IMR-90 (cell line): Measurements from ENCODE around the gene DNASE2B. TPM values are rescaled to one million over a fixed set of nuclear protein-coding genes. Genes with fewer than 3 reads are reported as not detected.

Experiments
- ATAC-seq: fragments of 200-7000 bp; cut with Tn5 transposase; 2 replicates; pipeline ENCODE4 v1.9.1; 2020; ENCODE audit warnings: low read depth, mild to moderate bottlenecking, moderate library complexity
- BruUV-seq: library from RNA; stranded (reverse); fragments of 400-500 nt; replicated peaks from 2 replicates; lab custom pipeline; 2021; lab: Mats Ljungman, UMichigan
- CTCF ChIA-PET: fragments of 300-600 bp; formaldehyde crosslinking; extraction: SDS; loops from one replicate; lab custom pipeline; 2021; ENCODE audit warnings: antibody characterized with exemption; lab: Yijun Ruan, JAX
- POLR2A ChIA-PET: fragments of 300-600 bp; sonication (Branson Sonifier 250); formaldehyde crosslinking; loops from one replicate; lab custom pipeline; 2022; ENCODE audit warnings: antibody characterized with exemption; ENCODE audit not compliant: unreplicated experiment; lab: Charles Lee
- DNase-seq: peaks from one replicate; pipeline ENCODE4 v3.0.0; 2013
- H2AFZ ChIP-seq: replicated peaks from 2 replicates; pipeline ENCODE3; 2013; ENCODE audit warnings: low read length, mild to moderate bottlenecking; ENCODE audit not compliant: poor library complexity
- H2AK5ac ChIP-seq: 2 replicates; pipeline ENCODE4 v1.6.1; 2013; ENCODE audit warnings: low read depth, low read length, inconsistent platforms
- H2AK9ac ChIP-seq: replicated peaks from 2 replicates; pipeline ENCODE3; 2013; ENCODE audit warnings: mild to moderate bottlenecking, low read depth, low read length, moderate library complexity; ENCODE audit not compliant: poor library complexity
- H2BK120ac ChIP-seq: 2 replicates; pipeline ENCODE4 v1.6.1; 2013; ENCODE audit warnings: low read depth, low read length, inconsistent platforms
- H2BK15ac ChIP-seq: 3 replicates; pipeline ENCODE4 v1.6.1; 2013; ENCODE audit warnings: low read depth, low read length, inconsistent platforms
- H2BK20ac ChIP-seq: 2 replicates; pipeline ENCODE4 v1.6.1; 2013; ENCODE audit warnings: low read depth, mild to moderate bottlenecking, inconsistent platforms, low read length, moderate library complexity
- H2BK5ac ChIP-seq: 2 replicates; pipeline ENCODE4 v1.6.1; 2013; ENCODE audit warnings: mild to moderate bottlenecking, low read depth, low read length, inconsistent platforms; ENCODE audit not compliant: poor library complexity, severe bottlenecking
- H3K14ac ChIP-seq: replicated peaks from 2 replicates; pipeline ENCODE4 v1.6.1; 2013; ENCODE audit warnings: low read depth, low read length, inconsistent platforms
- H3K18ac ChIP-seq: 2 replicates; pipeline ENCODE4 v1.6.1; 2013; ENCODE audit warnings: low read depth, low read length, control low read depth
- H3K23ac ChIP-seq: 2 replicates; pipeline ENCODE4 v1.6.1; 2013; ENCODE audit warnings: low read depth, low read length, inconsistent platforms
- H3K27ac ChIP-seq: 2 replicates; pipeline ENCODE4 v1.5.1; 2013; ENCODE audit warnings: mild to moderate bottlenecking, control low read depth, low read length; ENCODE audit not compliant: insufficient read depth
- H3K27me3 ChIP-seq: 2 replicates; pipeline ENCODE4 v1.6.1; 2013; ENCODE audit warnings: low read length; ENCODE audit not compliant: control insufficient read depth, insufficient read depth
- H3K36me3 ChIP-seq: 2 replicates; pipeline ENCODE4 v1.6.1; 2013; ENCODE audit warnings: low read length, mixed read lengths; ENCODE audit not compliant: control insufficient read depth, insufficient read depth
- H3K4ac ChIP-seq: 2 replicates; pipeline ENCODE4 v1.6.1; 2013; ENCODE audit warnings: low read depth, low read length, inconsistent platforms
- H3K4me1 ChIP-seq: 2 replicates; pipeline ENCODE4 v1.6.1; 2013; ENCODE audit warnings: low read length, mixed read lengths; ENCODE audit not compliant: control insufficient read depth, insufficient read depth
- H3K4me2 ChIP-seq: 2 replicates; pipeline ENCODE4 v1.6.1; 2013; ENCODE audit warnings: low read depth, mild to moderate bottlenecking, control low read depth, low read length, moderate library complexity
- H3K4me3 ChIP-seq: 2 replicates; pipeline ENCODE4 v1.5.1; 2013; ENCODE audit warnings: low read depth, mild to moderate bottlenecking, control low read depth, low read length, moderate library complexity; ENCODE audit not compliant: insufficient read depth
- H3K56ac ChIP-seq: 2 replicates; pipeline ENCODE4 v1.6.1; 2013; ENCODE audit warnings: low read length, inconsistent platforms; ENCODE audit not compliant: insufficient read depth; ENCODE audit errors: extremely low read depth
- H3K79me1 ChIP-seq, 2 experiments: 2 replicates each; pipeline ENCODE4 v1.6.1; 2013; ENCODE audit warnings: low read length in 2 of 2, inconsistent platforms in 1 of 2, low read depth in 1 of 2
- H3K9ac ChIP-seq: 2 replicates; pipeline ENCODE4 v1.6.1; 2013; ENCODE audit warnings: low read depth, low read length, control low read depth
- H3K9me1 ChIP-seq: 2 replicates; pipeline ENCODE4 v1.6.1; 2013; ENCODE audit warnings: low read length, inconsistent platforms; ENCODE audit not compliant: insufficient read depth
- H3K9me3 ChIP-seq: 2 replicates; pipeline ENCODE4 v1.6.1; 2013; ENCODE audit warnings: low read length; ENCODE audit not compliant: control insufficient read depth, insufficient read depth
- H4K20me1 ChIP-seq: 2 replicates; pipeline ENCODE4 v1.6.1; 2013; ENCODE audit warnings: low read length, inconsistent platforms; ENCODE audit not compliant: insufficient read depth
- H4K5ac ChIP-seq: 2 replicates; pipeline ENCODE4 v1.6.1; 2013; ENCODE audit warnings: mild to moderate bottlenecking, low read depth, low read length, control low read depth
- H4K8ac ChIP-seq, 2 experiments: 2 replicates each; pipeline ENCODE4 v1.6.1; 2013; ENCODE audit warnings: low read depth in 2 of 2, low read length in 2 of 2, control low read depth in 1 of 2, inconsistent platforms in 1 of 2
- H4K91ac ChIP-seq: 2 replicates; pipeline ENCODE4 v1.6.1; 2013; ENCODE audit warnings: low read depth, low read length, inconsistent platforms; ENCODE audit not compliant: insufficient read depth
- BHLHE40 ChIP-seq: fragments of 150-350 bp; IDR thresholded peaks from 2 replicates; pipeline ENCODE4 v1.6.1; 2016; ENCODE audit warnings: mild to moderate bottlenecking, low read depth, low read length
- CEBPB ChIP-seq: IDR thresholded peaks from 2 replicates; pipeline ENCODE4 v1.6.1; 2012; ENCODE audit warnings: low read depth, low read length, improper control_type of control experiment
- CHD1 ChIP-seq: IDR thresholded peaks from 2 replicates; pipeline ENCODE4 v1.6.1; 2012; ENCODE audit warnings: low read depth, low read length, improper control_type of control experiment
- MAZ ChIP-seq: IDR thresholded peaks from 2 replicates; pipeline ENCODE4 v1.6.1; 2012; ENCODE audit warnings: low read depth, mild to moderate bottlenecking, low read length, improper control_type of control experiment, moderate library complexity, borderline replicate concordance
- WGBS, 2 experiments: methylation state at CpG; one replicate each; pipeline versions ENCODE4 v1.1.5 to v1.1.7; 2013; ENCODE audit warnings: missing lambda C conversion rate in 2 of 2; ENCODE audit not compliant: insufficient read length in 1 of 2; ENCODE audit errors: extremely low coverage in 2 of 2; 5-methylcytosine and 5-hydroxymethylcytosine counted together
- dilution Hi-C: fragments of 300-500 bp; cut with HindIII; formaldehyde crosslinking; loops from one replicate; pipeline ENCODE4 v1.14.3; 2018; ENCODE audit warnings: low sequenced_read_pairs; ENCODE audit not compliant: unreplicated experiment
- in situ Hi-C: fragments of 300-500 bp; cut with MboI; formaldehyde crosslinking; loops from 3 replicates; pipeline ENCODE4 v1.14.3; 2019; ENCODE audit warnings: low sequenced_read_pairs, inconsistent platforms, mixed read lengths
- intact Hi-C: fragments of 100-400 bp; cut with micrococcal nuclease; formaldehyde crosslinking; loops from 2 replicates; pipeline ENCODE4 v1.10.0; 2022
- polyA plus RNA-seq, 3 experiments: library from polyadenylated mRNA; depleted of rRNA; stranded (reverse); fragments of >200 nt; gene quantifications; 2 replicates each; pipeline ENCODE4 v1.2.3, GENCODE V29; 2012; ENCODE audit warnings: low replicate concordance in 1 of 3
- total RNA-seq: library from RNA; depleted of rRNA; stranded (reverse); fragments of >200 nt; gene quantifications from 2 replicates; pipeline ENCODE4 v1.2.3, GENCODE V29; 2012
- TF ChIP-seq, protein P1 (sequence below): fragments of 150-350 bp; IDR thresholded peaks from 2 replicates; pipeline ENCODE4 v1.6.1; 2016; ENCODE audit warnings: low read depth, mild to moderate bottlenecking, low read length, moderate library complexity, borderline replicate concordance

Gene DNASE2B
- total and polyA plus RNA-seq, 2 of the 4 experiments (the other 2 are of a cell fraction): not detected

DNA sequence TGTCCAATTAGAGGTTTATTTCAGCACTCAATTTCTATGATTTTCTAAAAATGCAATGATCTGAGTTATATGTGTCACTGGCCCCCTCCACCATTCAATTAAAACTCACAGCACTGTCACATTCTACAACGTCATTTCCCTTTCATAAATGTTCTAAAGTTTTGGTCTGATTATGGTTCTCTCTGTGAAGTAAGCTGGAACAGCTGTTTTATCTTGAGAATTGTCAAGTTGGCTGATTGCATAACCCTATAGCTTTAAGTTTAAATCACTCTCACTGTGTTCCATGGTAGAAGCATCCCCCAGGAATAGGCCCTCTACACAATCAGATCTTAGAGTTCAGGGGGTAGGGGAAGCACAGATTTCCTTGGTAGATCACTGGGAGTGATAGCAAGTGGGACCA lies 41.4 kb upstream of the DNASE2B start:
- Histone ChIP-seq H3K4me3 (no peak overlapping the region), H2AK9ac (no peak overlapping the region), H3K27ac (no peak overlapping the region), H2AFZ (no peak overlapping the region), H3K14ac (no peak overlapping the region), H3K9me3 (peaks cover 2% of the 10 kb centered on the region; the same call in 1 of the 2 replicates), H4K8ac (no peak overlapping the region), H2BK120ac (no peak overlapping the region), H3K79me1 (no peaks in the 10 kb centered on the region), H4K20me1 (no peaks in the 10 kb centered on the region), H3K9ac (no peak overlapping the region), H2BK15ac (no peak overlapping the region), H3K4me2 (no peak overlapping the region), H3K27me3 (no peaks in the 10 kb centered on the region), H3K9me1 (no peaks in the 10 kb centered on the region), H2BK20ac (no peak overlapping the region), H3K4ac (no peak overlapping the region), H4K5ac (no peak overlapping the region), H2BK5ac (no peak overlapping the region), H3K18ac (peak overlapping the region; percentile 41; the same call in 1 of the 2 replicates), H3K36me3 (no peaks in the 10 kb centered on the region), H3K23ac (no peak overlapping the region), H3K56ac (no peak overlapping the region), H2AK5ac (no peak overlapping the region), H4K91ac (no peak overlapping the region), H3K4me1 (peaks cover 4% of the 10 kb centered on the region)
- CTCF ChIA-PET: no interaction called here
- no TSS peak for BruUV-seq
- no peak for ATAC-seq
- dilution Hi-C loops: no loop called here
- intact Hi-C loops: no loop called here
- POLR2A ChIA-PET: no interaction called here
- WGBS, 2 experiments: no CpG with 5 or more reads among the region's 1 CpG
- in situ Hi-C loops: no loop called here
- no peak for DNase-seq
- TF ChIP-seq CEBPB (peak; percentile 28; the same call in 1 of the 2 replicates), CHD1 (no peak), BHLHE40 (no peak), MAZ (no peak)
- TF ChIP-seq, protein P1, sequence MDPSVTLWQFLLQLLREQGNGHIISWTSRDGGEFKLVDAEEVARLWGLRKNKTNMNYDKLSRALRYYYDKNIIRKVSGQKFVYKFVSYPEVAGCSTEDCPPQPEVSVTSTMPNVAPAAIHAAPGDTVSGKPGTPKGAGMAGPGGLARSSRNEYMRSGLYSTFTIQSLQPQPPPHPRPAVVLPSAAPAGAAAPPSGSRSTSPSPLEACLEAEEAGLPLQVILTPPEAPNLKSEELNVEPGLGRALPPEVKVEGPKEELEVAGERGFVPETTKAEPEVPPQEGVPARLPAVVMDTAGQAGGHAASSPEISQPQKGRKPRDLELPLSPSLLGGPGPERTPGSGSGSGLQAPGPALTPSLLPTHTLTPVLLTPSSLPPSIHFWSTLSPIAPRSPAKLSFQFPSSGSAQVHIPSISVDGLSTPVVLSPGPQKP: no peak
